SK-N-MC (cell line): ENCODE data around the gene CLIP3.

Experiments
- EZH2 ChIP-seq: fragments of 200-600 bp; sonication (generic); IDR thresholded peaks from one replicate; pipeline ENCODE4 v1.6.1; 2017; ENCODE audit warnings: antibody characterized with exemption
- POLR2AphosphoS5 ChIP-seq: IDR thresholded peaks from 2 replicates; pipeline ENCODE4 v1.6.1; 2012; ENCODE audit warnings: mild to moderate bottlenecking, low read depth, low read length, borderline replicate concordance

DNA sequence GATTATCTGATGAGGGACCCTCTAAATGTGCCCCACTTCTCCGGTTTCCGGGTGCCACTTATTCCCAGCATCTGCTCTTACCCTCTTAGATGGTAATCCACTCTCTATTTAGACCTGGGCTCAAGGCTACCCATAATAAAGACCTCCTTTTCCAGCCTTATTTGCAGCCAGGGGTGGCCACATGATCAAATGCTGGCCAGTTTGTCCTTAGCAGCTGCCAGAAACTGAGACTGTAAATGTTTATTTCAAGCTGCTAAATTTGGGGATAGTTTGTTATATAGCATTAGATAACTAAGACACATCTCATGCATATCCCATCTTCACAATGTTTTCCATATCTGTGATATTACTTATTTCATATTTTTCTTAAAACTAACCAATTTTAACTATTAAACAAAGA is 11.3 kb upstream of the CLIP3 start:
- TF ChIP-seq EZH2 (no peak), POLR2AphosphoS5 (no peak)
